Measurements from ENCODE around the gene RBM20.
"Not testable (repeated sequence)": the region's sequence is repeated elsewhere in the genome, so short reads cannot be mapped to it uniquely, and the experiment has no call there.

RBM20 gene

GRCh38 chr10:110706690-110707098 is 62.6 kb downstream of the RBM20 start:
- DNase-seq, result no peak

- no peak for DNase-seq
Observed at GRCh38 chr10:110708776-110709443, 64.8 kb downstream of the RBM20 start.

- no peak for DNase-seq
Observed at GRCh38 chr10:110709444-110709828, 65.3 kb downstream of the RBM20 start.

- DNase-seq, result no peak
Observed at GRCh38 chr10:110709964-110710587, 65.9 kb downstream of the RBM20 start.

- DNase-seq, result no peak
Observed at GRCh38 chr10:110710621-110711020, 66.5 kb downstream of the RBM20 start.

- DNase-seq, result no peak
Observed at GRCh38 chr10:110711382-110711781, 67.2 kb downstream of the RBM20 start.

GRCh38 chr10:110714356-110714755 is 70.2 kb downstream of the RBM20 start:
- no peak for DNase-seq

GRCh38 chr10:110717781-110718589 is 73.8 kb downstream of the RBM20 start:
- DNase-seq, result no peak

- DNase-seq, result no peak
Observed at GRCh38 chr10:110721406-110722038, 77.4 kb downstream of the RBM20 start.

- no peak for DNase-seq
Observed at GRCh38 chr10:110723224-110723891, 79.2 kb downstream of the RBM20 start.

- DNase-seq, result no peak
Observed at GRCh38 chr10:110724116-110724921, 80.2 kb downstream of the RBM20 start.

GRCh38 chr10:110724937-110725336 is 80.8 kb downstream of the RBM20 start:
- no peak for DNase-seq

GRCh38 chr10:110725801-110726630 is 81.9 kb downstream of the RBM20 start:
- DNase-seq, result no peak

GRCh38 chr10:110727785-110728184 is 83.6 kb downstream of the RBM20 start:
- not testable (repeated sequence) for DNase-seq

- no peak for DNase-seq
Observed at GRCh38 chr10:110730345-110731050, 86.4 kb downstream of the RBM20 start.

- DNase-seq, result no peak
Observed at GRCh38 chr10:110733218-110733952, 89.2 kb downstream of the RBM20 start.

- no peak for DNase-seq
Observed at GRCh38 chr10:110735620-110736027, 91.5 kb downstream of the RBM20 start.

- DNase-seq, result no peak
Observed at GRCh38 chr10:110737886-110738634, 93.9 kb downstream of the RBM20 start.

- no peak for DNase-seq
Observed at GRCh38 chr10:110739811-110740271, 95.7 kb downstream of the RBM20 start.

All from NCI-H748 treated with DMSO at 0.1 percent for 48 hours (cell line).